Lung (tissue), 12 donors: ENCODE results near the gene FAM227B. TPM values are rescaled to one million over a fixed set of nuclear protein-coding genes. Genes with fewer than 3 reads are reported as not detected.

Experiments
- ATAC-seq: fragments of 200-7000 bp; cut with Tn5 transposase; one replicate; pipeline ENCODE4 v1.9.1; 2020; ENCODE audit warnings: moderate number of reproducible peaks; ENCODE audit not compliant: insufficient read depth, low FRiP score
- DNase-seq, 3 donors: peaks; one replicate each; pipeline ENCODE4 v3.0.0-alpha.2; 2013 to 2017
- H3K27ac ChIP-seq, 2 donors: one replicate each; pipeline ENCODE4 v1.5.1; 2013; ENCODE audit warnings: mild to moderate bottlenecking in 2 of 2, moderate library complexity in 2 of 2, control low read depth in 1 of 2, inconsistent platforms in 1 of 2, low read depth in 1 of 2, low read length in 1 of 2
- H3K27me3 ChIP-seq, 3 donors: one replicate each; pipeline ENCODE4 v1.5.1; 2013; ENCODE audit warnings: low read length in 2 of 3; ENCODE audit not compliant: control insufficient read depth in 3 of 3, insufficient read depth in 3 of 3
- H3K36me3 ChIP-seq, 4 donors: one replicate each; pipeline ENCODE4 v1.5.1; 2013; ENCODE audit warnings: low read length in 4 of 4, mild to moderate bottlenecking in 1 of 4, moderate library complexity in 1 of 4; ENCODE audit not compliant: control insufficient read depth in 4 of 4, insufficient read depth in 4 of 4
- H3K4me1 ChIP-seq, 5 donors: one replicate each; pipeline ENCODE4 v1.5.1; 2013; ENCODE audit warnings: low read length in 5 of 5, mild to moderate bottlenecking in 2 of 5, moderate library complexity in 1 of 5; ENCODE audit not compliant: control insufficient read depth in 5 of 5, insufficient read depth in 5 of 5
- H3K4me3 ChIP-seq: one replicate; pipeline ENCODE4 v1.5.1; 2013; ENCODE audit warnings: mild to moderate bottlenecking, control low read depth, moderate library complexity
- H3K9ac ChIP-seq, 2 donors: one replicate each; pipeline ENCODE4 v1.5.1; 2013; ENCODE audit warnings: low read length in 2 of 2, control low read depth in 1 of 2; ENCODE audit not compliant: insufficient read depth in 1 of 2
- H3K9me3 ChIP-seq, 4 donors: one replicate each; pipeline ENCODE4 v1.5.1; 2013; ENCODE audit warnings: low read length in 3 of 4, mild to moderate bottlenecking in 1 of 4, moderate library complexity in 1 of 4; ENCODE audit not compliant: control insufficient read depth in 4 of 4, insufficient read depth in 3 of 4
- CTCF ChIP-seq: IDR thresholded peaks from 2 replicates; pipeline ENCODE4 v1.5.1; 2012; ENCODE audit warnings: mild to moderate bottlenecking; ENCODE audit errors: control extremely low read depth, extremely low read depth
- WGBS, 2 donors: extraction: QIAGEN DNeasy Blood & Tissue Kit; methylation state at CpG; one replicate each; pipeline ENCODE4 v1.1.7; 2013; 5-methylcytosine and 5-hydroxymethylcytosine counted together
- polyA plus RNA-seq, 2 donors: library from polyadenylated mRNA; stranded (reverse); fragments of 200-250 nt; gene quantifications; one replicate each; pipeline ENCODE4 v1.2.1, GENCODE V29; 2013
- total RNA-seq, 2 donors: library from RNA; depleted of rRNA in 1 of 2; stranded (reverse); fragments of >200 nt in 1 of 2; gene quantifications; one replicate each; pipeline ENCODE4 v1.2.1, GENCODE V29; 2014 to 2021
- donor health status: control.
- donor health status: control.
- donor health status: Bipolar disorder and iron deficiency.
- donor health status: healthy.
- donor health status: DM: yes; HTN: yes; CAD: no.

The FAM227B gene
- total and polyA plus RNA-seq, 4 donors: 2.2 to 14.5 (median 4.7) TPM

GRCh38 chr15:49468481-49468839, 152.2 kb downstream of the FAM227B start:
- no peaks in the 10 kb centered on the region for H3K36me3 ChIP-seq
- H3K4me1 ChIP-seq: peaks cover 0 to 3% (median 0%) of the 10 kb centered on the region in 5 donors
- H3K9me3 ChIP-seq: no peaks in the 10 kb centered on the region
- no peak for TF ChIP-seq CTCF
- no peak for DNase-seq
- H3K27me3 ChIP-seq: no peaks in the 10 kb centered on the region
- no peak overlapping the region for H3K4me3 ChIP-seq
- H3K27ac ChIP-seq: no peak overlapping the region
- H3K9ac ChIP-seq: no peak overlapping the region
- WGBS, 2 donors: 60 to 87% methylated on average over 2 of the region's 2 CpGs
- ATAC-seq: peak; percentile 49

- no peak overlapping the region for H3K27ac ChIP-seq
- DNase-seq (peak in 2 of 3 donors; percentile 59 to 69), ATAC-seq (no peak)
- H3K4me3 ChIP-seq: no peak overlapping the region
- H3K9ac ChIP-seq: no peak overlapping the region
- no peaks in the 10 kb centered on the region for H3K27me3 ChIP-seq
- H3K4me1 ChIP-seq: peaks cover 0 to 3% (median 0%) of the 10 kb centered on the region in 5 donors
- 54 to 73% methylated on average over 3 of the region's 3 CpGs for WGBS, 2 donors
- no peaks in the 10 kb centered on the region for H3K36me3 ChIP-seq
- no peaks in the 10 kb centered on the region for H3K9me3 ChIP-seq
- no peak for TF ChIP-seq CTCF
These were observed 152.7 kb downstream of the FAM227B start for GRCh38 chr15:49467746-49468480.

GRCh38 chr15:49466119-49466518, 154.5 kb downstream of the FAM227B start:
- DNase-seq (no peak), ATAC-seq (no peak)
- H3K9me3 ChIP-seq: no peaks in the 10 kb centered on the region
- peak overlapping the region in 1 of 2 donors; percentile 21 for H3K27ac ChIP-seq
- TF ChIP-seq CTCF: no peak
- H3K27me3 ChIP-seq: no peaks in the 10 kb centered on the region
- H3K4me3 ChIP-seq: no peak overlapping the region
- H3K36me3 ChIP-seq: no peaks in the 10 kb centered on the region
- WGBS, 2 donors: 71 to 80% methylated on average over 1 of the region's 1 CpG
- peaks cover 0 to 7% (median 0%) of the 10 kb centered on the region in 5 donors for H3K4me1 ChIP-seq
- no peak overlapping the region for H3K9ac ChIP-seq
